ENCODE data around the gene GLB1L2.

GRCh38 chr11:134337051-134337450 is 5.3 kb downstream of the GLB1L2 start:
- TF ChIP-seq SIN3A (IDR thresholded peaks at IDR 0.05; ENCODE audit: borderline replicate concordance, insufficient read depth, low read length) (no peak), POLR2AphosphoS5 (IDR thresholded peaks at IDR 0.05; ENCODE audit: low read depth, low read length) (no peak), TAF1 (IDR thresholded peaks at IDR 0.05; ENCODE audit: borderline replicate concordance, insufficient read depth, low read length) (no peak), REST (IDR thresholded peaks at IDR 0.05; ENCODE audit: insufficient read depth in 1 of 2, low read depth in 2 of 2, low read length in 2 of 2) (no peak), FOXP2 (optimal IDR thresholded peaks at IDR 0.05; ENCODE audit: borderline replicate concordance, extremely low read depth, extremely low read length, insufficient read depth) (no peak)

All from PFSK-1 (cell line).